SIG-M5 treated with dmso at 0.1 percent for 504 hours (cell line): Measurements from ENCODE around the gene CMTR1.

Experiments
- DNase-seq: peaks from one replicate; lab custom pipeline; 2025; ENCODE audit not compliant: unreplicated experiment; lab: John Stamatoyannopoulos, UW

Gene CMTR1

GRCh38 chr6:37477656-37478435 is 44.8 kb downstream of the CMTR1 start:
- no peak for DNase-seq

DNA sequence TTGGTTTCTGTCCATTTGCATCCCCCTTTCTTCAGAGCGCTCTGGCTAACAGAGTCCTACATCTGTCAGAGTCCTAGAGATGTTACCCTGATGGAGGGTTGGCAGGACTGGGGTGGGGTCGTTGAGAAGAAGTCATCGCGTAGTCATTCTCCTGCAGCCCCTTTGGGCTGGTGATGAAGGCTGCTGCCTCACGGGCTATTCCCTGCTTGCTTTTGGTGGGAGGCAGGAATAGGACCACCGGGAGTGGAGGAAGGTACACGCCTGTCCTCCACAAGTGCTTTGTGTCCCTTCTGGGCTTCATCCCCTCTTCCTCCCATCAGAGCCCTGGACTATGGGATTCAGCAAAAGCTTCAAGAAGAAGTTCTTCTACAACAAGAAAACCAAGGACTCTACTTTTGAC is 45.8 kb downstream of the CMTR1 start:
- DNase-seq: no peak

DNA sequence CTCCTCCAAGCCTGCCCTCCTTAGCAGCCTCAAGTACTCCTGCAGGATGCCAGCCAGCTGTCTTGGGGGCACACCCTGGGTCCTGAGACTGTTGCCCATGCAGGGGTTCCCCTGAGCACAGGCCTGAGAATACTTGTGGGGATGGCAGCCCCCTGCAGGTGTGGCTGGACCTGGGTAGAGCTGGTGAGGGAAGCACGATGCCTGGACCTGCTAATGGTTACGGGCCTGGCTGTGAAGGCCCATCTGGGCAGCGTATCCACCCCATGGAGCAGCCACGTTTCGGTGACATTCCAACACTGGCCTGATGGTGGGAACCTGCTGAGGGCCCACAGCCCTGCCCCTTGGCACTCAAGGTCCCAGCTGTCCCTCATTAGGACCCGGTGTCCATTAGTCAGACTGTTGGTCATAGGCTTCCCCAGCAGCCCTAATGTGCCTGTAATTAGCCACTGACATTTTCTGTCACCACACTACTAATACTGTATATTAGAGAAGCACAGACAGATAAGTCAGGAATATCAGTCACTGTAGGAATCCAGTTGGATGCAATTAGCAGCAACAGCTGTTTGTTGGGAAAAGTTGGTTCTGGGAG is 46.3 kb downstream of the CMTR1 start:
- no peak for DNase-seq

GRCh38 chr6:37480118-37480736 is 47.2 kb downstream of the CMTR1 start:
- DNase-seq: no peak

GRCh38 chr6:37480951-37481534 is 48.0 kb downstream of the CMTR1 start:
- DNase-seq: no peak

DNA sequence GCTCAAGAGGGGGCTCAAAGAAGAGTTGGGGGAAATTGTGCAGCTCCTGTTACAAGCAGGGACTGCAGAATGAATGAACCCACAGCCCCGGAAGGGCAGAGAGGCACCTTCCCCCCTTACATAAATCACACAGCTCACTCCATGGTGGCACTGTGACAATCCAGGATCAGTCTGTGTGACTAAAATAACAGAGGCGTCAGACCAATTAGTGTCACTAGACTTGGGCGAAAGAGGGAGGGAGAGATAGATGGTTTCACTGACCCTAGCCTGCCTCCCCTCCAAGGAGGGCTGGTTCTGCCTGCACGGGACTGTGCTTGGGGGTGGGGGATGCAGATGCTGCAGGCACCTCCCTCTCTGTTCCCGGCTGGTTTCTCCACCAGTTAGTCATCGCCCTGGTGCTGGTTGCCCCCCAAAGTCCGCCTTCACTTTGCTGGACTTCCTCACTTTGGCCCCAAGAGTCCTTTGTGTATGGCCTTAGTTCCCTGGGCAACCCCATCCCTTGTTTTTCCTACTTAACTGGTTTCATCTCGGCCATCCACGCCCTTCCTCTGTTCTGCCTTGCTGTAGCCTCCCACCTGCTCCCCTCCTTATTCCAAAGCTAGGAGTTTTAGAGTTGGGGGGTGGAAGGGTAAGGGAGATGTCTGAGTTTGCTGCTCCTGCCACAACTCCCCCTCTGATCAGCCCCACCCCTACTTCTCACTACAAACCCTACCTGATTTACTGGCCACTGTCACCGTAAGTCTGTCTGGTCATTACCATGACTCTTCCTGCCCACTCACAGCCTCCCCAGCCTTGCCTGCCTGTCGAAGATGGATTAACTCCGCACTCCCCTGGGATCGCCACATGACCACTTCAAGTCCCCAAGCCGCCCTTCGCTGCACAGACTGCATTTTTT is 48.9 kb downstream of the CMTR1 start:
- no peak for DNase-seq

DNA sequence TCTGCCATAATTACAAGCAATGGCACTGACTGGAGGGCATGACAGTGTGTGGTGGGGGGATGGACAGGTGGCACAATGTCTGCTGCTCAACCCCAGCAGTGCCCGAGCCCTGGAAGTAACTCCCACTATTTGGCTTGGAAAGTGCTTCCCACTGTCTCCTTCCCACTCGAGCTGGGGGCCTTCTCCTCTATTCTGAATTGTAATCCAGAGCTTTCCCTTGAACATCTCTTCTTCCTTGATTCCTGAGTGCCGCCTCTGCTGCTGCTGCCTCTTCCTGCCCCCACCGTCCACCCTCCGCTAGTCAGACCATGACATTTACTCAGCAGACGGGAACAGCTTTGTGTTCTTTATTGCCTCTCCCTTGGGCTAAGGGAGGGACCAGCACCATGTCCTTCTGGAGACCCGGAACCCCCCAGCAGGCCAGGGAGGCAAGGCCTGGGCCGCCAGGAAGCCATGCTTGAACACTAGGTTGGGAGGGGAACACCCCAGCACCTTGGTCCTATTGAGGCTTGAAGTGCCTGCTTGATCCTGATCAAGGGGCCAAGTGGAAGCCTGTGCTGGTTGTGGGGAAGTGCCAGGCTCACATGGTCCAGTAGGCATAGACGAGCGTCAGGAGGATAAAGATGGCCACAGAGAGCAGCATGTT is 49.7 kb downstream of the CMTR1 start:
- no peak for DNase-seq

- no peak for DNase-seq
Observed at GRCh38 chr6:37483252-37483901, 50.4 kb downstream of the CMTR1 start.

DNA sequence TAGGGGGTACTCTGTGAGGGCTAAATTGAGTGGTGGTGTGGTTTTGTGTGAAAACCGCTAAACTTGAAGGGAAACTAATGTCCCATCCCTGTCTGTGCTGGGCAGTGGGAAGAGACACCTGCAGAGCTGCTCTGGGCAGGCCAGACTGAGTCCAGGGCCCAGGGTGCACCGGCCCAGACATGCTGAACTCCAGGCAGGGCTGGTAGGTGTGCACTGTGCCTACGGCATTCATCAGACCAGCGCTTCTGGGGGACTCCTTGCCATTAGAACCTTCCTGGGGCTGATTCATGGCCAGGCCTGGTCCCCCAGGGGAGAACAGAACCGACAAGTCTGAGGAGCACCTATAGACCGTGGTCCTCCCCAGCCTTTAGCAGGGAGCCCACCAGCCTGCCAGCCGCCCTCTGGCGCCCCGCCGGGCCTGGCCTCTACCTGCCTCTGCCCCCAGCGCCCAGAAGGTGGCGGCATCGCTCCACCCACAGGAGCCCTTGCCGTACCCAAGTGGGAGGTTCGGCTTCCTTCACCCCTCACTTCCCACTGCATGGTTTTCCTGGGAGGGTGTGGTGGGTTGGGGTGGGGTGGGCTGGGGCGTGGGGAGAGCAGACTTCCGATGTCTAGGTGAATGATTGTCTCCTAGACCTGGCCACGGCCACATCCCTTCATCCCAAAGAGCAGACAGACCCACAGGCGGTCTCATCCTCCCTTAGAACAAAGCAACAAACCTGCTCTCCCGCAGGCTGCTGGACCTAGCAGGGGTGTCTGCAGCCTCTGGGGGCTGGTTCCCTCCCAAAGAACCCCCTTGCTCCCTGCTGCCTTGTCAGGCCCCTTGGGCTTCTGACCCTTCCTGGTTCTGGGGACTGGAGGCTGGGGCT is 51.1 kb downstream of the CMTR1 start:
- peak; percentile 13 for DNase-seq

DNA sequence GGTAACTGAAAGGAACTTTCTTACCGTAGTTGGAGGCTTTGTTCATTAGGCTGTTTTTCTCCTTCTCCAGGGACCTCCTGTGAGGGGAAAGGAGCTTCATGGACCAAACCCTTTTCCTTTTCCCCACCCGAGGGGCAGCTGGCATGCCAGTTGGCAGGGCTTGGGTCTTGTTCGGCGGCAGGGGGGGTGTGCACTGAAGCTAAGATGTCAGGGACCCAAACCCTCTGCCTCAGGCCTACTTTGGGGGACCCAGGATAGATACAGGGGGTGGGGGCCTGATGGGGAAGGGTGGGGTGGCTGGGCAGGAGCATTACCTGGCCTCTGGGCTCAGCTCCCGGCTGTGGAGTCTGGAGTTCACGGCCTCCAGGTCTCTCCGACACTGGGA is 51.8 kb downstream of the CMTR1 start:
- no peak for DNase-seq

- no peak for DNase-seq
Observed at GRCh38 chr6:37485291-37485702, 52.3 kb downstream of the CMTR1 start.

- DNase-seq: no peak
Observed at GRCh38 chr6:37486121-37486839, 53.3 kb downstream of the CMTR1 start.

DNA sequence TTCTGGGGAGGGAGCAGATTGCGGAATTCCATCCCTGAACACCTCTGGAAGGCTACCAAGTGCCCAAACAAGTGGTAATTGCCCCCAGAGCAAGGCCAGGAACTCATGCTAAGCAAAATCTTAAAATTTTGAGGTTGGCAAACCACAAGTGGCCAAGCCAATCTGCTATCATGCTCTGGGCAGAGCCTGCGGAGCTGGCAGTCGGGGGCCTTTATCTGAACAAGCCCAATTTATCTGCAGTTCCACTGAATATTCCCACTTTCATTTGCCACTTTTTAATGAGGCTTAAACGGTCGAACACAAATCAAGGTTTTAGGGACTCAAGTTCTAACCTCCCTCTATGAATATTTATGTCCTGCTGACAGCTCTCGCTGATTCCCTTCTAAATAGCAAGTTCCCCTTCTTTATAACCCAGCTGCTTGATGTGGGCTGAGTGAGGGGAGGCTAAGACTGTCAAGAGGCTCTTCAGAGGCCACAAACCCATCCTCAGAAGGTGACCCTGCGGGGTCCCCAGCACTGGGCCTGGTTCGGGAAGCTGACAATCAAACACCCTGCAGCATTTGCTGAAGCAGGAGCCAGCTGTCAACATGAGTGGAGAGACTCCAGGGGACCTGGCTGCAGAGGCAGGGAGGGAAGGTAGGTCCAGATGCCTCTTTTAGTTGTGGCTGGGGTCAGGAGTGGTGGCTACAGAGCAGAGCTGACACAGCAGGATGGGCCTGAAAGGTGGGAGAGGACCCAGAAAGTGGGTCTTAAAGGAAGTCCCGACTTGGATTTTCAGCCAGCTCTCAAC is 54.8 kb downstream of the CMTR1 start:
- no peak for DNase-seq

DNA sequence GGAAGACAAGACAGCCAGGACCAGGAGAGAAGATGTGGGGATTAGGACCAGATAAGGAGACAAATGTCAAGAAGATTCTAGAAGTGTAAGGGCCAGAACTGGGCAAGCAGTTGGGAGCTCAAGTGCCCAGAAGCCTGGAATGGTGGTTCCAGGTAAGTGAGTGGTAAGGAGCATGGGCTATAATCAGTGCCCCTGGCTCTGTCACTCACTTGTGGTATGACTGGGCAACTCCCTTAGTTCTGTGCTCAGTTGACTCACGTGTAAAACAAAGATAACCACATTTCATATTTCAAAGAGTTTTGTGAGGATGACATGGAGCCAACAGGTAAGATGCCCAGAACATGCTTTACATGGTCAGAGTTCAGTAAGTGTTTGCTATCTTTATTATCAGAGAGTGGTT is 55.5 kb downstream of the CMTR1 start:
- no peak for DNase-seq

DNA sequence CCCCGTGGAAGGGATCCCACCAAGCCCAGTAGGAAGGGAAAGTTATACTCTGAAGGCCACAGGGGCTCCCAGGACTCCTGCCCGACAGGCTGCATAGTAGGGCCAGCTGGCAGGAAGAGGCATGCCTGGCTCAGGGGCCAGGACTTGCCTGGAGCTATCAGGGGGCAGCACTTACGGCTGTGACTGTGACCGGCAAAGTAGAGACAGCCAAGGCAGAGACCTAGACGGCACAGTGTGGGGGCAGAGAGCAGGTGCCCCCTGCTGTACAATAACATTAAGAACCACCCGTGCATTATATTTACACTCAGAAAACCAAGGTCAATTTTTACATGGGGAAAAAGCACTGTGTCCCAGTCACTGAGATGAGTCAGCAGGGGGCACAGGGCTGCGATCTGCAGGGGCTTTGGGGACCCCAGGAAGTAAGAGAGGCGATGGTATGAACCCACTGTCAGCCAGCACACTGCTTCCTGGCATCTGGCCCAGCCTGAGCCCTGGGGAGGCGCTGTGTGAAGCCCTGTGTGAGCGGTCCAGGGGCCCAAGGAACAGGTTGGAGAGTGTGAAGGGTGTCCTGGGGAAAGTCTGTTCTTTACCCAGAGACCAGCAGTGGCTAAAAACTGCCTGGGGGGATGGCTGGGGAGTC is 56.8 kb downstream of the CMTR1 start:
- no peak for DNase-seq

DNA sequence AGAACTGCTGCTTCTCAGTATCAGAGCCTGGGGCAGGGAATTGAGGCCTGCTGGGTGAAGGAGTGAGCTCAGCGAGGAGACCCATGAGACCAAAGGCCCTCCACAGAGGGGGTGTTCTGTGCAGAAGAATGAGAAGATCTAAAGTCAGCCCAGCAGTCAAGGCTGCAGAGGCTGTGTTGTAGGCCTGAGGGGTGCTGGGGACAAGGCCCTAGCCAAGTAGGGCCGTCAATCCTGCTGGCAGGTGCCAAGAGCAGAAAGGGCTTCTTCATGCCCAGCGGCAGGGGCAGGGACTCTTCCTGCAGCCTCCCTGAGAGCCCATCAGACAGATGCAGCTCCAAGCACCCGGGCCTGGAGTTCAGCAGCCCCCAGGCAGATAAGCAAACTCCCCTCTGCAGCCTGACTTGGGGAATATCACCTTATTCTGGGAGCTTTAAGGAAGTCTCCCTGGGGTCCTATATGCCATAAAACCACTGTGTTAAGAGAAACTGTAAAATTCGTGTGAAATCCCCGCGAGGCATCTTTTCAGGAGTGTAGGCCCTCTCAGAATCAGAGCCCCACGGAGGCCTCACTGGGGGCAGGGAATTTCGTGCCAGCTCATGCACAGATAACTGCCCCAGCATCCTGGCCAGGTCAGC is 57.6 kb downstream of the CMTR1 start:
- DNase-seq: no peak
